Breast epithelium (tissue), 3 donors: ENCODE results near the gene VPS13C.

Experiments used
- POLR2A ChIP-seq: fragments of 450-650 bp; IDR thresholded peaks from one replicate; pipeline ENCODE4 v1.6.1; 2016; ENCODE audit warnings: antibody characterized with exemption, mild to moderate bottlenecking, moderate library complexity
- POLR2AphosphoS5 ChIP-seq, 3 donors: sonication (generic); formaldehyde crosslinking; IDR thresholded peaks; one replicate each; pipeline ENCODE4 v1.6.1; 2017; ENCODE audit warnings: antibody characterized with exemption in 3 of 3
- TF ChIP-seq, protein P1 (sequence below), 3 donors: fragments of 450-650 bp; IDR thresholded peaks; one replicate each; pipeline ENCODE4 v1.5.1; 2016 to 2017; ENCODE audit warnings: antibody characterized with exemption in 3 of 3, mild to moderate bottlenecking in 3 of 3, moderate library complexity in 3 of 3

DNA sequence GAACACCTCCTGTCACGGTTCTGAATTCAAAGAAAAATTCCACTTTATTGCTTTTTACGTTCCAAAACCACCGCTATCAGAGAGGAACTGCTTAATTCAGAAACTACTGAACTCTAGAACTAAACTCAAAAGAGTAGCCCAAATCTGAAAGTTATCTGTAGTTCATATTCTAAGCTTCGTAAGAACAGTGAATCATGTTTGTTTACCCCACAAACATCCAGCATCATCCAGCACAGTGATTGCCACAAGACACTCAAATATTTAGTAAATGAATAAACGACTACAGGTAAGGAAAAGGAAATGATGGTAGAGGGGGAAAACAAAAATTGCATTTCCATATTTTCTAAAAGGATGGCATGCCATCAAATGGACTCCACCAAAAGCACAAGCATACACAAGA, 32.3 kb downstream of the VPS13C start:
- no peak for TF ChIP-seq POLR2AphosphoS5 (IDR thresholded peaks at IDR 0.05)
- no peak for TF ChIP-seq POLR2A
- TF ChIP-seq, protein P1, sequence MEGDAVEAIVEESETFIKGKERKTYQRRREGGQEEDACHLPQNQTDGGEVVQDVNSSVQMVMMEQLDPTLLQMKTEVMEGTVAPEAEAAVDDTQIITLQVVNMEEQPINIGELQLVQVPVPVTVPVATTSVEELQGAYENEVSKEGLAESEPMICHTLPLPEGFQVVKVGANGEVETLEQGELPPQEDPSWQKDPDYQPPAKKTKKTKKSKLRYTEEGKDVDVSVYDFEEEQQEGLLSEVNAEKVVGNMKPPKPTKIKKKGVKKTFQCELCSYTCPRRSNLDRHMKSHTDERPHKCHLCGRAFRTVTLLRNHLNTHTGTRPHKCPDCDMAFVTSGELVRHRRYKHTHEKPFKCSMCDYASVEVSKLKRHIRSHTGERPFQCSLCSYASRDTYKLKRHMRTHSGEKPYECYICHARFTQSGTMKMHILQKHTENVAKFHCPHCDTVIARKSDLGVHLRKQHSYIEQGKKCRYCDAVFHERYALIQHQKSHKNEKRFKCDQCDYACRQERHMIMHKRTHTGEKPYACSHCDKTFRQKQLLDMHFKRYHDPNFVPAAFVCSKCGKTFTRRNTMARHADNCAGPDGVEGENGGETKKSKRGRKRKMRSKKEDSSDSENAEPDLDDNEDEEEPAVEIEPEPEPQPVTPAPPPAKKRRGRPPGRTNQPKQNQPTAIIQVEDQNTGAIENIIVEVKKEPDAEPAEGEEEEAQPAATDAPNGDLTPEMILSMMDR (IDR thresholded peaks at IDR 0.05) = no peak
